GM13976 (cell line): Measurements from ENCODE around the gene FNIP2.
"Not testable (repeated sequence)": the region's sequence is repeated elsewhere in the genome, so short reads cannot be mapped to it uniquely, and the experiment has no call there.

Experiments
- DNase-seq: peaks from one replicate; pipeline ENCODE4 v3.0.0; 2012; ENCODE audit warnings: low spot score
- in situ Hi-C: fragments of 300-500 bp; cut with MboI; formaldehyde crosslinking; loops from one replicate; pipeline ENCODE4 v1.12.0; 2022; ENCODE audit warnings: low sequenced_read_pairs, mixed read lengths, inconsistent platforms; ENCODE audit not compliant: unreplicated experiment
- TF ChIP-seq, protein P1 (sequence below): IDR thresholded peaks from 2 replicates; pipeline ENCODE4 v1.5.1; 2012; ENCODE audit warnings: borderline replicate concordance, mild to moderate bottlenecking; ENCODE audit not compliant: insufficient read depth; ENCODE audit errors: extremely low read depth, missing control alignments, control extremely low read depth

The FNIP2 gene

DNA sequence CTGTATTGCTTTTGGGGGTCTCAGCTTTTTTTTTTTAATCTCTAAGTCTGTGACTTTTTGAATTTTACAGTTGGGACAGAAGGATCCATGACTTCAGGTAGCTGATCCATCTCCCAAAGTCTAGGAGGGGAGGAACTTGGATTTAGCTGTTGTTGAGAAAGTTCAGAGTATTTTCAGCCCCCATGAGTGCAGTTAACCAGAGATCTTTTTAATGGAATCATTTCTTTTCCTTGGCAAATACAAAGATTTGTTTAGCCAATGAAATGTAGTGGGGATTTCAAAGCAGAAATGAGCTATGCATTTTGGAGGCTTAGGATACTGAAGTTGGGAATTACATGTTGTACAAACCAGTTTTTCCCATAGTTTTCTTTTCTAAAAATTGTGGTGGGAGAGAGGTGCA lies 18.1 kb downstream of the FNIP2 start:
- DNase-seq: no peak
- in situ Hi-C loops: no loop called here
- TF ChIP-seq, protein P1, sequence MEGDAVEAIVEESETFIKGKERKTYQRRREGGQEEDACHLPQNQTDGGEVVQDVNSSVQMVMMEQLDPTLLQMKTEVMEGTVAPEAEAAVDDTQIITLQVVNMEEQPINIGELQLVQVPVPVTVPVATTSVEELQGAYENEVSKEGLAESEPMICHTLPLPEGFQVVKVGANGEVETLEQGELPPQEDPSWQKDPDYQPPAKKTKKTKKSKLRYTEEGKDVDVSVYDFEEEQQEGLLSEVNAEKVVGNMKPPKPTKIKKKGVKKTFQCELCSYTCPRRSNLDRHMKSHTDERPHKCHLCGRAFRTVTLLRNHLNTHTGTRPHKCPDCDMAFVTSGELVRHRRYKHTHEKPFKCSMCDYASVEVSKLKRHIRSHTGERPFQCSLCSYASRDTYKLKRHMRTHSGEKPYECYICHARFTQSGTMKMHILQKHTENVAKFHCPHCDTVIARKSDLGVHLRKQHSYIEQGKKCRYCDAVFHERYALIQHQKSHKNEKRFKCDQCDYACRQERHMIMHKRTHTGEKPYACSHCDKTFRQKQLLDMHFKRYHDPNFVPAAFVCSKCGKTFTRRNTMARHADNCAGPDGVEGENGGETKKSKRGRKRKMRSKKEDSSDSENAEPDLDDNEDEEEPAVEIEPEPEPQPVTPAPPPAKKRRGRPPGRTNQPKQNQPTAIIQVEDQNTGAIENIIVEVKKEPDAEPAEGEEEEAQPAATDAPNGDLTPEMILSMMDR: no peak

DNA sequence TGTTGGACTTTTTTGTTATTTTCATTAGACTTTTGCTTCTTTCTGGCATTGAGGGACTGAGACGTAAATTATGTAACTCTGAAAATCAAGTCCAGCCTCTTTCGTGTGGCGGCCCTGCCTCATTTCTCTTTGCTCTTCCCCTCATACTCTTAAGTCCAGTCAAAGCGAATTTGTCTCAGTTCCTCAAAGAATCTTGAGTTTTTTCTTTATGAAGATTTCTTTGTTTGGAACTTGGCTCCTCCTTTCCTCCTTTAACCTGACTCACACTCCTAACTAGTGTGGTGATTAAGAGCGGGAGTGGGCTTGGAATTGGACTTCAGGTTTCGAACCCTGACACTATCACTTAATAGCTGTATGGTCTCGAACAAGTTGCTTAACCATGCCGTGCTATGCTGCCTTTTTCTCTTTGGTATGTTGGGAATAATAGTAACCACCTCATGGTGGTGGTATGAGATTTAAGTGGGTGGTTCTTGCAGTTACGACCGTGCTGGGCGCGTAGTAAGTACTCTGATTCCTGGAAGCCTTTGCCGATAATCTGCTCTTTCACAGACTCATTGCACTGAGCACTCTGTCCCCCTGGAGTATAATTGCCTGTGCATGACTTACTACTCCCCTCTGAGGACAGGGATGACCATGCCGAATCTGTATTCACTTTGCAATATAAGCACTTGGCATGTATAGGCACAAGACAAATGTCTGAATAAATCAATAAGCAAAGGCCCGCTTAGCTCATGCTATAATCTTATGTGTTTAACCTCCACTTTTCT lies 19.1 kb downstream of the FNIP2 start:
- no peak for DNase-seq
- TF ChIP-seq, protein P1: no peak
- in situ Hi-C loops: no loop called here

DNA sequence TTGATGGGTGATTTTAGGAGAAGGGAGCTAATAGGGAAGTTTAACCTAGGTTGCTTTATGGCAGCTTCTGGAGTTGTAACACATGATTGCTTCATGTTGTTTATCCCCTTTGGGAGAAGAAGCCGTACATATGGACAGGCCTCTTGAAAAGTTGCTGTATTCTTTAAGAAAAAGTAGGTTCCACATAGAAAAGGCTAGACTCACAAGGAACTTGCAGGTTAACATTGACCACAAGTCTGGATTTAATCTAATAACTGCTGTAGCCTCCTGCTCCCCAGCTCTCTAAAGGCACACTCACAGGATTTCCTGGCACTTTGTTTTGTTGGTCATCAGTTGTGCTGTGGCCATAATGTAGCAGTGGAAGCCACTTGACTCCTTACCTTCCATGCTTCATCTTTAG lies 19.7 kb downstream of the FNIP2 start:
- in situ Hi-C loops: no loop called here
- TF ChIP-seq, protein P1: no peak
- no peak for DNase-seq

DNA sequence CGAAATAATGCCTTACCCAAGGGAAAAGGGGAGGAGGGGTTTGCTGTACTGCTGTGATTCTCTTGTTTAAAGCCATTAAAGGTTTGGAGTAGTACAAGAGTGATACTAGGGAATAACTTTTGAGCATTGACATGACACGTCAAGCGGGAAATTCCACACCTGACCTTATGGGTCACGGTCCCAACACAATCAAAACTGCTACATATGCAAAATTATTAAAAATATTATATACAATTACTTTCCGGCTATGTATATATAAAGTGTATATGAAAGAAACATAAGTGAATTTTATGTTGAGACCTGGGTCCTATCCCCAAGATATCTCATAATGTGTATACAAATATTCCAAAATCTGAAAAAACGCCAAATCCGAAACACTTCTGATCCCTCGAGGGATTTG lies 21.0 kb downstream of the FNIP2 start:
- TF ChIP-seq, protein P1: no peak
- no peak for DNase-seq
- in situ Hi-C loops: no loop called here

DNA sequence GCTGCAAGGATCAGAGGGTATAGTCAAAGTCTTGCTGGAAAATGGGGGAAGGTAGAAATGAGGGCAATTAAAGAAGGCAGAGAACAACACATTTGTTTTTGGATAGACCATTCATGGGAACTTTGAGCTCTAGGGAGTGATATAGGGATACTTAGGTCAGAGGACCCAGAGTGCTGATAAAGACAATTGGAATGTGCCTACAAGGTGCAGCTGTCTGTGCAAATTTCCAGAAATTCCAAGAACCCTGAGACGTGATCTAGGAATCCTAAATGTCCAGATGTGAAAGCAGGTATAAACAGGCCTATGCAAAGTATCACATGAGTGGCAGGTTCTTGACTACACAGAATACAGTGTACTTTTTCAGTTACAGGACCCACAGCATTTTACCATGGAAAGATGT lies 24.2 kb downstream of the FNIP2 start:
- no peak for DNase-seq
- in situ Hi-C loops: no loop called here
- TF ChIP-seq, protein P1: no peak

DNA sequence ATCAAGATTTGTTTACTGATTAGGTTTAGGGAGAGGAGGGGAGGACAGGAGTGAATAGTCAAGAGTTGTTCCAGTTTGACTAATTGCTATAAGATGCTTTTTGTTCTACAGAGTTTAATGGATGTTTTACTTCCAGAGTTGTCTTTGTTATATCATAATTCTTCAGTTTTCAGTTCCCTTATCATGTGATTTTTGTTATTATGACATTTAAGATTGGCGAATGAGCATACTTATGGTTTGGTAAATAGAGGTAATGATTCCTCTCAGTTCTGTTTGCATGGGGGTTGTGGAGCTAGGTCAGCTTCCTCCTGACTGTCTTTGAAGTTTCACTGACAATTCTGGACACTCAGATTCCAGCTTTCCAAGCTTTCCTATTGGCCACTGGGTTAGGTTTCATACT lies 24.6 kb downstream of the FNIP2 start:
- DNase-seq, in situ Hi-C loops: not testable (repeated sequence)

DNA sequence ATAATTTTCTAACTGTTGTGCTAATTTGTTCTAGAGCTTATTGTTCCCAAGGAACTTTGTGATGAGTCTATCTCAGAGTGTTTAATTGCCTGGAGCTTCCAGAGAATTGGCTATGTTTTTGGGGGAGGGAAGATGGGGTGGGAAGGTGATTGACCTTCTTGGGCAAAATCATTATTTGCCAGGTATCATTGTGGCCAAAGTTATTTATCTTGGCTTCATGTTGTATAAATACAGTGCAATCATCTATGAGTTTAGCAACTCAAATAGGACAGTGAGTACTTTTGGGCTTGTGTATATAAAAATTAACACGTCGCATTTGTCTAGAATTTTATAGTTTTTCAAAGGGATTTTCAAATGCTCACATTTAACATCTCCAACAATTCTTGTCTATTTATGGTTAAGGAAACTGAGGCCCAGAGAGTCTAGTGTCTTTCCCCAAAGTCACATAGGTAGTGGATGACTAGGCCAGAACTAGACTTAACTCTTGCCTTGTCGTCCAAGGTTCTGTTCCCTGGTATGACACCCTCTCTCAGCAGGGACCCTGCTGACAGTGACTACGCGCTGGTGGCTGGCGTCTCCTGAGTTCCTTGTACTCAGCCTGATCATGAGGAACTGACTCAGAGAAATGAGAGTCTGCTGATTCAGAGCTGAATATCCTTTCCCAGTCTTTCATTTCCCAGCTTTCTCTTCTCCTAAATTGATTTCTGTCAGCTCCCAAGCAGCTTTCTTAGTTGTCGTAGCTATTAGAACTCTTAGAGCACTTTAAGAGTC lies 27.7 kb downstream of the FNIP2 start:
- TF ChIP-seq, protein P1: no peak
- in situ Hi-C loops: no loop called here
- DNase-seq: no peak
